GM21786 (cell line): Measurements from ENCODE around the gene PRSS21.

Experiments used
- ATAC-seq: cut with Tn5 transposase; IDR thresholded peaks from one replicate; pipeline ENCODE4 v1.9.1; 2021; ENCODE audit not compliant: unreplicated experiment

Gene PRSS21

GRCh38 chr16:2822496-2822895, 5.5 kb downstream of the PRSS21 start:
- ATAC-seq, result no peak

- ATAC-seq, result no peak
Measured at GRCh38 chr16:2824626-2825025, 7.6 kb downstream of the PRSS21 start.

DNA sequence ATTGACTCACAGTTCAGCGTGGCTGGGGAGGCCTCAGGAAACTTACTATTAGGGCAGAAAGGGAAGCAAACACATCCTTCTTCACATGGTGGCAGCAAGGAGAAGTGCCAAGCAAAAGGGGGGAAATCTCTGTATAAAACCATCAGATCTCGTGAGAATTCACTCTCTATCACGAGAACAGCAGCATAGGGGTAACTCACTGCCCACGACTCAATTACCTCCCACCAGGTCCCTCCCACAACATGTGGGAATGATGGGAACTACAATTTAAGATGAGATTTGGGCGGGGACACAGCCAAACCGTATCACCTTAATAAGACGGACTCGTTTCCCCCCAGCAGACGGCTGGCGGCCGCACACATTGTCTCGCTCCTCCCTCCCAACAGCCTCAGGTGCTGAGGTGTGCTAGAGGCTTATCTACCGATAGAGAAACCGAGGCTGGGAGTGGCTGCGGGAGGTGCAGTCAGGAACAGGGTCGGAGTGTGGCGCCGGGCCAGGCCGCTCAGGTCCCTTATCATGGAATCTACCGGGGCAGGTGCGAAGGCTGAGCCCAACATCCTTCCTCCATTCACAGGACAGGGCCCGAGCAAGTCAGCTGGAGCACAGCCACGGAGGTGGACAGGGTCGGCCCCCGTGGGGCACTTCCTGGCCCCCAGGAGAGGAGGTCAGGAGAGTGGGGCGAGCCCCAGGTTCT, 8.2 kb downstream of the PRSS21 start:
- ATAC-seq, result no peak

DNA sequence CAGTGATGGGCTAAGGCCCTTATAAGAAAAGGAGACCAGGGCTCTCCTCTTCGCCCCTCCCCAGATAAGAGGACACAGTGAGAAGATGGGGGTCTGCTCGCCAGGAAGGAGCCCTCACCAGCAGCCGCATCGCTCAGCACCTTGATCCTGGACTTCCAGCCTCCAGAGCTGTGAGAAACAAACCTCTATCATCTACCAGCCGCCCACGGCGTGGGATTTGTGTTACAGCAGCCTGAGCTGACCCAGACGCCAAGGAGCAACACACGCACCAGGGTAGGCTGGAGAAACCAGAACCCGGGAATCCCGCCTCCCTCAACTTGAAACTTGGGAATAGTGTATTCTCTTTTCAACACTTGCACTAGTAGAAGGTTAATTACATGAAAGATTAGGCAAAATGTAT, 8.9 kb downstream of the PRSS21 start:
- no peak for ATAC-seq

DNA sequence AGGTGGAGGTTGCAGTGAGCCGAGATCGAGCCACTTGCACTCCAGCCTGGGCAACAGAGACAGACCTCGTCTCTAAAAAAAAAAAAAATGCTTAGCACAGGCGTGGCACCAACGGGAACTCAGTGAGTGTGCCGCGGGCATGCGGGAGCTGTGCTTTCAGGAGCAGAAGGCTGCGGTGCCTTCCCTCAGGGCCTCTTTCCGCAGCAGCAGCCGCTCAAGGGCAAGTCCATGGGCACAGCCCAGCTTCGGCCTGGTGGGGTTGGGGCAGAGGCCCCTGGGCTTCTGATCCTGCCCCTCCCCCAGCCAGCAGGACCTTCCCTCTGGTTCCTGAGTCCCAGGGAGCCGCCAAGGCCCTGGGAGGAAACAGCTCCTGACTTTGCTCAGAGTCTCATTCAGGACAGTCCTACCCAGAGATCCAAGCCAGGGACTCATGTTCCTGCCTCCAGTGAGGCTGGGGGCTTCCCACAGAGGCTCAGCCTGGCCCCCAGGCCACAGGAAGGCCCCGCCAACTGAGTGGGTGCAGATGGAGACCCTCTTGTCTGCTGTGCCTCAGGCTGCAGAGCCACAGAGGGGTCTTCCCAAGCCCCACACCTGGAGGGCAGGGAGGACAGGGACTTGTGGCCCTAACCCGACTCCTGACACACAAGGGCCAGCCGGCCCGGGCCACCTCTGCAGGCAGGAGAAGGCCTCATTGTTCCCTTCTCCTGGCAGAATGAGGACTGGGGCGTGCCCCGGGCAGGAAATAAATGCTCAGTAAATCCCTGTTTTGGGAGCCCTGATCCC, 9.7 kb downstream of the PRSS21 start:
- ATAC-seq, result no peak

DNA sequence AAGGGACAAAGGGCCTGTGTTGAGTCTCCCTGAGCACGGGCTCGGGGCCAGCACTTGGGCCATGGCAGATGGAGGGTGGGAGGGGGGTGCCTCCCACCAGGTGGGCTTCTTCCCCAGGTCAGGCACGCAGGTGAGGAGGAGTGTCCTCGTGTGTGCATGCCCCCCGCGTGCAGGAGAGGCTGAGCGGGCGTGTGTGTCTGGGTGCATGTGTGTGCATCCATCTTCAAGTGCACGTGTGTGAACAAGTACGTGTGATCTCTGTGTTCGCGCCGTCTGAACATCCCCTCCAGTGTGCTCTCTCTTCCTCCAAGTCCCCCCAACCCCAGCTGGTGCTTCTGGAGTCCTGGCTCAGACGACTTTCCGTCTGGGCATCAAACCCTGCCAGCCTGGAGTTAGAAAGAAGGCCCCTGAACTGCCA, 10.3 kb downstream of the PRSS21 start:
- no peak for ATAC-seq

DNA sequence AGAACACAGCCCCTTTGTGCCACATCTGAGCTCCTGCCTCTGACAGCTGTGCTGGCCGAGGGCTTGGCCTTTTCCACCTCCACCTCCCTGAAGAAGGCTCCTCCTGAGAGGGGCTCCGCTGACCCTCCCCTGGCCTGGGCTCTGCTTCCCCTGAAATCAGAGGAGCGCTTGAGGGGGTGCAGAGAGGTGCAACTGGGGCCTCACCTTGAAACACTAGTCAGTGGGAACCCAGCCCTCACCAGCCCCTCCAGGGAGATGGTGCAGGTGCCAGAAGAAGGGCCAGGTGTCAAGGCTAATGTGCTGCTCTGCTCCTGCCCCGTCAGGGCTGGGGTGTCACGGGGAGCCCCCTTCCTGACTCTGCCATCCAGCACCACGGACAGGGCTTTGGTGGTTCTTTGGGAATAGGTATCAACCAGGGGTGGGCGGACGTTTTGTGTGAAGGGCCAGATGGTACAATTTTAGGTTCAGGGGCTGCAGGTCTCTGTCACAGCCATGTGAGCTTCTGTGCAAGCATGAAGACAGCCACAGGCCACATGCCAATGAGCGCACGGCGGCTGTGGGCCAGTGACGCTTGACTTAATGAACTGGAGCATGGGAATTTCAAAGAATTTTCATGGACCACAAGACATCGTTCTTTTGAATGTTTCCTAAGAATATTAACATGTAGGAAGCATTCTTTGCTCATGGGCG, 10.9 kb downstream of the PRSS21 start:
- ATAC-seq, result no peak

DNA sequence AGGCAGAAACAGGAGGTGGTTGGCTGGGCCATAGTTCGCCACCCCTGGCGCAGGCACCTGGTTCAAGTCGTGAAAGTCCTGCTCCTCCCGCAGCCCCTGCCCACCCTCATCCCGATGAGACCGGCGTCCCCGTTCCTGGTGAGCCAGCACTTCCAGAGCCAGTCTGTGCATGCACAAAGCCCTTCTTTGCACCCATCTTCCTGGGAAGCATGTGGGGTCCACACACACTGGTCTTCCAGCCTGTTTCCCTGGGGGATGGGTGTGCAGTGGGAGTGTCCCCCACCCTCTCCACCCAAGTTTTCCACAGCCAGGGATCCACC, 11.4 kb downstream of the PRSS21 start:
- no peak for ATAC-seq

- no peak for ATAC-seq
Measured at GRCh38 chr16:2828876-2829430, 11.9 kb downstream of the PRSS21 start.

- ATAC-seq, result no peak
Measured at GRCh38 chr16:2829501-2830354, 12.7 kb downstream of the PRSS21 start, which contains the start of gene ZG16B. TSS of gene ZG16B (plus strand) at chr16:2830303. CDS start at chr16:2830442, 139 bp downstream.

DNA sequence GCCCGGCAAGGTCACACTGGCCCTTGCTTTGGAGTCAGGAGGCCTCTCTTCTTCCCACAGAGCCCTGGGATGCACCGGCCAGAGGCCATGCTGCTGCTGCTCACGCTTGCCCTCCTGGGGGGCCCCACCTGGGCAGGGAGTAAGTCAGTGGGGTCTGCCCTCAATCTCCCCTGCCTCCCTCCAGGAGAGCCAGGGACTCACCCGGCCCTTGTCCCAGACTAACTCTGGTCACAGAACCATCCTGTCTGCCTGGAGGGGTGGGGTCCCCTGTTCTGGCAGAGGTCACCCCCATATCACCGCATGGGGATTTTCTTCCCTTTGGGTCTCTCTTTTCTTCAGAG, 13.3 kb downstream of the PRSS21 start:
- no peak for ATAC-seq

DNA sequence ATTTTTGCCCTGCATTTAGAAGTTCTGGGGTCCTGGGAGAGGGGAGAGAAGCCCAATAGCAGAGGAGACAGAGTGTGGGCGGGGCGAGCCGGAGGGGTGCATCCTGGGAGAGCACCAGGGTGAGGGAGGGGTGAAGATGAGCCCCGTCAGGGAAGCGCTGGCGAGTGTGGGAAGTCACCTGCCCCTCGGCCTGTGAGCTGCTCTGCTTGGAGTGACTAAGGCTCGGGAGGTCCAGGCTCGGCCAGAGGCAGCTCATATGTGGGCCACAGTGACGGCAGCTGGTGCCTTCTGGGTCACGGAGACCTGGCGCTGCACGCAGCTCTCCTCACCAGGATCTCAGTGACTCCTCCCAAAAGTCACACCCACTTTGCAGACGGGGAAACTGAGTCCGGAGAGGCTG, 14.2 kb downstream of the PRSS21 start:
- ATAC-seq, result no peak

GRCh38 chr16:2833776-2834175, 16.7 kb downstream of the PRSS21 start:
- no peak for ATAC-seq

DNA sequence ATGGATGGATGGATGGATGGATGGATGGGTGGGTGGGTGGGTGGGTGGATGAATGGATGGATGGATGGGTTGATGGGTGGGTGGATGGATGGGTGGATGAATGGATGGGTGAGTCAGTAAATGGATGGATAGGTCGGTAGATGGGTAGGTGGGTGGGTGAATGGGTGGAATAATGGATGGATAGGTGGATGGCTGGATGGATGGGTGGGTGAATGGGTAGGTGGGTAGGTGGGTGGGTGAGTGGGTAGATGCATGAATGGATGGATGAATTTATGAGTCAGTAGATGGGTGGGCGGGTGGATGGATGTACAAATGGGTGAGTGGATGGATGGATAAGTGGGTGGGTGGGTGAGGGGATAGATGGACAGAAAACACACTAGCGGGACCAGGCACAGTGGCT, 17.9 kb downstream of the PRSS21 start:
- ATAC-seq, result no peak

GRCh38 chr16:2835638-2836493, 18.8 kb downstream of the PRSS21 start:
- ATAC-seq, result no peak

GRCh38 chr16:2836646-2837508, 19.8 kb downstream of the PRSS21 start:
- ATAC-seq, result no peak

GRCh38 chr16:2838928-2839327, 21.9 kb downstream of the PRSS21 start:
- ATAC-seq, result no peak

- no peak for ATAC-seq
Measured at GRCh38 chr16:2839650-2840450, 22.8 kb downstream of the PRSS21 start.
